Measurements from ENCODE around the gene IPO11. TPM values are rescaled to one million over a fixed set of nuclear protein-coding genes. Genes with fewer than 3 reads are reported as not detected.

IPO11 gene
- total and polyA plus RNA-seq, 2 of the 13 experiments (the other 11 are each of a cell fraction or from before 2014, with no cell fraction given) = 13.9 to 24.4 TPM

DNA sequence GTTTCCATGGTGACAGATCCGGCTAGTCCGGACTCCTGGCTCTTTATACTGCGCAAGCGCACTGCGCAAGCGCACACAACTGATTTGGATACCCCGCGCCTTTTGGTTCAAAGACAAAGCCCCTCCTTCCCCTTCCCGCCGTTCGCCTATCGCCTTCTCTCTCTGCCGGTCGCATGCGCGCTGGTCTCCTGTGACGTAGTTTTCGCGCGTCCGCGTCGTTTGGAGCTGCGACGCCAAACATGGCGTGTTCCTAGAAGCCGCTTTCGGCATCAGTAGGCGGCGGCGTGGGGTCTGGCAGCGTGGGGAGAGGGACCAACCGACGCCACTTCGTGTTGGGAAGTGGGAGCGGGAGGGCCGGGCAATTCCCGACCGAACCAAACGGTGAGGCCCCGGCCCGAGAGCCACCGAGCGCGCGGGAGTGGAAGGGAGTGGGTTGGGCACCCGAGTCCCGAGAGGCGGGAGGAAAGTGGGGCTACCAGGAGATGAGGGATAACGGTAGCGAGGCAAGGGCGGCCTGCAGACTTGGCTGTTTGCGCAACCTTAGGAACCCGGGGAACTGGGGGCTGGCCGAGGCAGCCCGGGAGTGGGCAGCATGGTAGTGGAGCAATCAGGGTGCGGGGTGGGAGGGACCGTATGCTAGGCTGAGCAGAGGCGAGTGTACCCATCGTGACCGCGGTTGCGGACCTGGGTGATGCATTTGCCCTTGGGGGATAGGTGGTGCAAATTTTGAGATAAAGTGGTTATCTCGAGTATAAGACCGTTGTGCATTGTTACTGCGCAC lies at the start of gene IPO11 (continued):
- TF ChIP-seq REST (IDR thresholded peaks at IDR 0.05; ENCODE audit: borderline replicate concordance in 1 of 2, low read depth in 1 of 2, low read length in 2 of 2) (no peak), SP2 (CRISPR knock-in tag; IDR thresholded peaks at IDR 0.05) (peak; percentile 87), GFI1 (CRISPR knock-in tag; IDR thresholded peaks at IDR 0.05; ENCODE audit: borderline replicate concordance) (no peak), SSRP1 (CRISPR knock-in tag; IDR thresholded peaks at IDR 0.05) (no peak), FOSL2 (CRISPR knock-in tag; IDR thresholded peaks at IDR 0.05) (peak; percentile 9; the same call in 1 of the 2 replicates), SRF (IDR thresholded peaks at IDR 0.05; ENCODE audit: low read depth, low read length) (peak; percentile 88), ISL2 (CRISPR knock-in tag; IDR thresholded peaks at IDR 0.05) (peak; percentile 52; the same call in 1 of the 2 replicates), ATAD3A (CRISPR knock-in tag; IDR thresholded peaks at IDR 0.05) (no peak), NAIF1 (CRISPR knock-in tag; IDR thresholded peaks at IDR 0.05; ENCODE audit: borderline replicate concordance) (no peak), ZNF101 (CRISPR knock-in tag; IDR thresholded peaks at IDR 0.05; ENCODE audit: borderline replicate concordance, low read depth) (no peak), REPIN1 (CRISPR knock-in tag; IDR thresholded peaks at IDR 0.05; ENCODE audit: borderline replicate concordance, low read depth) (peak; percentile 81; the same call in 1 of the 2 replicates), JUND (CRISPR knock-in tag; IDR thresholded peaks at IDR 0.05) (peak; percentile 45; the same call in 1 of the 2 replicates), SRSF9 (IDR thresholded peaks at IDR 0.05; ENCODE audit: borderline replicate concordance, insufficient read depth, low read depth, low read length, poor library complexity, severe bottlenecking) (no peak), ZNF615 (CRISPR knock-in tag; IDR thresholded peaks at IDR 0.05; ENCODE audit: borderline replicate concordance) (no peak), ZNF253 (CRISPR knock-in tag; IDR thresholded peaks at IDR 0.05; ENCODE audit: borderline replicate concordance) (peak; percentile 29; the same call in 1 of the 2 replicates), ISX (CRISPR knock-in tag; conservative IDR thresholded peaks at IDR 0.05) (no peak), POLR2AphosphoS2 (IDR thresholded peaks at IDR 0.05; ENCODE audit: low read depth, low read length) (no peak)
- TF ChIP-seq, protein P1, sequence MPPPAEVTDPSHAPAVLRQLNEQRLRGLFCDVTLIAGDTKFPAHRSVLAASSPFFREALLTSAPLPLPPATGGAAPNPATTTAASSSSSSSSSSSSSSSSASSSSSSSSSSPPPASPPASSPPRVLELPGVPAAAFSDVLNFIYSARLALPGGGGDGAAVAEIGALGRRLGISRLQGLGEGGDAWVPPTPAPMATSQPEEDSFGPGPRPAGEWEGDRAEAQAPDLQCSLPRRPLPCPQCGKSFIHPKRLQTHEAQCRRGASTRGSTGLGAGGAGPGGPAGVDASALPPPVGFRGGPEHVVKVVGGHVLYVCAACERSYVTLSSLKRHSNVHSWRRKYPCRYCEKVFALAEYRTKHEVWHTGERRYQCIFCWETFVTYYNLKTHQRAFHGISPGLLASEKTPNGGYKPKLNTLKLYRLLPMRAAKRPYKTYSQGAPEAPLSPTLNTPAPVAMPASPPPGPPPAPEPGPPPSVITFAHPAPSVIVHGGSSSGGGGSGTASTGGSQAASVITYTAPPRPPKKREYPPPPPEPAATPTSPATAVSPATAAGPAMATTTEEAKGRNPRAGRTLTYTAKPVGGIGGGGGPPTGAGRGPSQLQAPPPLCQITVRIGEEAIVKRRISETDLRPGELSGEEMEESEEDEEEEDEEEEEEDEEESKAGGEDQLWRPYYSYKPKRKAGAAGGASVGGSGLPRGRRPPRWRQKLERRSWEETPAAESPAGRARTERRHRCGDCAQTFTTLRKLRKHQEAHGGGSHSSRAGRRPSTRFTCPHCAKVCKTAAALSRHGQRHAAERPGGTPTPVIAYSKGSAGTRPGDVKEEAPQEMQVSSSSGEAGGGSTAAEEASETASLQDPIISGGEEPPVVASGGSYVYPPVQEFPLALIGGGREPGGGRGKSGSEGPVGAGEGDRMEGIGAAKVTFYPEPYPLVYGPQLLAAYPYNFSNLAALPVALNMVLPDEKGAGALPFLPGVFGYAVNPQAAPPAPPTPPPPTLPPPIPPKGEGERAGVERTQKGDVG (CRISPR knock-in tag; IDR thresholded peaks at IDR 0.05; ENCODE audit: borderline replicate concordance) = peak; percentile 85; the same call in 1 of the 2 replicates
- TF ChIP-seq, protein P2, sequence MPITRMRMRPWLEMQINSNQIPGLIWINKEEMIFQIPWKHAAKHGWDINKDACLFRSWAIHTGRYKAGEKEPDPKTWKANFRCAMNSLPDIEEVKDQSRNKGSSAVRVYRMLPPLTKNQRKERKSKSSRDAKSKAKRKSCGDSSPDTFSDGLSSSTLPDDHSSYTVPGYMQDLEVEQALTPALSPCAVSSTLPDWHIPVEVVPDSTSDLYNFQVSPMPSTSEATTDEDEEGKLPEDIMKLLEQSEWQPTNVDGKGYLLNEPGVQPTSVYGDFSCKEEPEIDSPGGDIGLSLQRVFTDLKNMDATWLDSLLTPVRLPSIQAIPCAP (CRISPR knock-in tag; IDR thresholded peaks at IDR 0.05; ENCODE audit: low read depth) = no peak

All from HepG2 (cell line).